Mesothelial cell of epicardium (in vitro differentiated cells): Measurements from ENCODE around the gene DHPS. TPM values are rescaled to one million over a fixed set of nuclear protein-coding genes. Genes with fewer than 3 reads are reported as not detected.
A peak's percentile ranks its signal among the peaks of the same experiment; 100 is the strongest.
"Not testable (repeated sequence)": the region's sequence is repeated elsewhere in the genome, so short reads cannot be mapped to it uniquely, and the experiment has no call there.

Source experiments
- DNase-seq, 2 experiments: peaks; one replicate each; pipeline ENCODE4 v3.0.0; 2021; ENCODE audit warnings: low spot score in 2 of 2; ENCODE audit not compliant: unreplicated experiment in 2 of 2
- H3K27ac Mint-ChIP-seq: 2 replicates; pipeline ENCODE4 v1.8.0; 2021; ENCODE audit warnings: mixed read lengths
- H3K27me3 Mint-ChIP-seq: 2 replicates; pipeline ENCODE4 v1.8.0; 2021; ENCODE audit warnings: low read depth, mixed read lengths
- H3K36me3 Mint-ChIP-seq: 2 replicates; pipeline ENCODE4 v1.8.0; 2021; ENCODE audit warnings: mixed read lengths
- H3K4me1 Mint-ChIP-seq: 2 replicates; pipeline ENCODE4 v1.8.0; 2021; ENCODE audit warnings: mixed read lengths
- H3K4me3 Mint-ChIP-seq: 2 replicates; pipeline ENCODE4 v1.8.0; 2021; ENCODE audit warnings: mild to moderate bottlenecking, moderate library complexity, mixed read lengths
- H3K9me3 Mint-ChIP-seq: 2 replicates; pipeline ENCODE4 v1.8.0; 2021; ENCODE audit warnings: mixed read lengths
- CTCF ChIP-seq: fragments of 200-600 bp; sonication (generic); IDR thresholded peaks from one replicate; pipeline ENCODE4 v1.5.0; 2021; ENCODE audit warnings: antibody characterized with exemption; ENCODE audit not compliant: unreplicated experiment
- total RNA-seq: library from RNA; stranded (reverse); gene quantifications from 3 replicates; pipeline ENCODE4 v1.2.1, GENCODE V29; 2021

DHPS gene
- total RNA-seq, 1 donor from 2014 or later: 97.0 TPM

- no peak for DNase-seq
- TF ChIP-seq CTCF: no peak
- no peaks in the 10 kb centered on the region for H3K4me1 Mint-ChIP-seq
- H3K4me3 Mint-ChIP-seq: no peak within 1 kb of the TSS
- H3K36me3 Mint-ChIP-seq: no peaks in the 10 kb centered on the region
- H3K27ac Mint-ChIP-seq: no peak within 1 kb of the TSS
- H3K9me3 Mint-ChIP-seq: no peaks in the 10 kb centered on the region
- no peaks in the 10 kb centered on the region for H3K27me3 Mint-ChIP-seq
These were observed 6.0 kb upstream of the DHPS start, which contains the start of gene GNG14 for GRCh38 chr19:12687496-12688196. Gene GNG14 (plus strand): TSS chr19:12687998. CDS start chr19:12688049, 51 bp downstream.

GRCh38 chr19:12685831-12686230, 4.2 kb upstream of the DHPS start:
- TF ChIP-seq CTCF: no peak
- H3K4me3 Mint-ChIP-seq: no peak overlapping the region
- no peaks in the 10 kb centered on the region for H3K27me3 Mint-ChIP-seq
- H3K36me3 Mint-ChIP-seq: peaks cover 4% of the 10 kb centered on the region
- H3K9me3 Mint-ChIP-seq: no peaks in the 10 kb centered on the region
- H3K27ac Mint-ChIP-seq: no peak overlapping the region
- H3K4me1 Mint-ChIP-seq: peaks cover 5% of the 10 kb centered on the region
- no peak for DNase-seq

GRCh38 chr19:12680034-12680433, 1.6 kb downstream of the DHPS start:
- TF ChIP-seq CTCF: no peak
- H3K27me3 Mint-ChIP-seq: no peaks in the 10 kb centered on the region
- H3K4me3 Mint-ChIP-seq: peak overlapping the region; percentile 26
- H3K36me3 Mint-ChIP-seq: peaks cover 20% of the 10 kb centered on the region
- DNase-seq: no peak
- peak overlapping the region; percentile 9 for H3K27ac Mint-ChIP-seq
- H3K9me3 Mint-ChIP-seq: no peaks in the 10 kb centered on the region
- H3K4me1 Mint-ChIP-seq: peaks cover 6% of the 10 kb centered on the region

GRCh38 chr19:12678039-12678438, 3.6 kb downstream of the DHPS start:
- H3K27ac Mint-ChIP-seq, H3K4me1 Mint-ChIP-seq, DNase-seq, H3K9me3 Mint-ChIP-seq, H3K27me3 Mint-ChIP-seq, H3K4me3 Mint-ChIP-seq: not testable (repeated sequence)
- H3K36me3 Mint-ChIP-seq: peaks cover 29% of the 10 kb centered on the region

- no peak for DNase-seq
- TF ChIP-seq CTCF: no peak
- Mint-ChIP-seq H3K27me3 (no peaks in the 10 kb centered on the region), H3K4me3 (no peak overlapping the region), H3K4me1 (peaks cover 7% of the 10 kb centered on the region), H3K27ac (no peak overlapping the region), H3K36me3 (peaks cover 32% of the 10 kb centered on the region), H3K9me3 (no peaks in the 10 kb centered on the region)
These were observed 4.8 kb downstream of the DHPS start for GRCh38 chr19:12676928-12677327.

GRCh38 chr19:12676384-12676792, 5.3 kb downstream of the DHPS start:
- Mint-ChIP-seq H3K27ac (peak overlapping the region; percentile 32), H3K4me3 (no peak overlapping the region), H3K27me3 (no peaks in the 10 kb centered on the region), H3K4me1 (peaks cover 7% of the 10 kb centered on the region), H3K9me3 (no peaks in the 10 kb centered on the region), H3K36me3 (peaks cover 33% of the 10 kb centered on the region)
- TF ChIP-seq CTCF: peak; percentile 94
- DNase-seq: peak; percentile 74 to 92
